ENCODE measurements around the gene DHX35. TPM values are rescaled to one million over a fixed set of nuclear protein-coding genes. Genes with fewer than 3 reads are reported as not detected.

Gene DHX35, protein sequence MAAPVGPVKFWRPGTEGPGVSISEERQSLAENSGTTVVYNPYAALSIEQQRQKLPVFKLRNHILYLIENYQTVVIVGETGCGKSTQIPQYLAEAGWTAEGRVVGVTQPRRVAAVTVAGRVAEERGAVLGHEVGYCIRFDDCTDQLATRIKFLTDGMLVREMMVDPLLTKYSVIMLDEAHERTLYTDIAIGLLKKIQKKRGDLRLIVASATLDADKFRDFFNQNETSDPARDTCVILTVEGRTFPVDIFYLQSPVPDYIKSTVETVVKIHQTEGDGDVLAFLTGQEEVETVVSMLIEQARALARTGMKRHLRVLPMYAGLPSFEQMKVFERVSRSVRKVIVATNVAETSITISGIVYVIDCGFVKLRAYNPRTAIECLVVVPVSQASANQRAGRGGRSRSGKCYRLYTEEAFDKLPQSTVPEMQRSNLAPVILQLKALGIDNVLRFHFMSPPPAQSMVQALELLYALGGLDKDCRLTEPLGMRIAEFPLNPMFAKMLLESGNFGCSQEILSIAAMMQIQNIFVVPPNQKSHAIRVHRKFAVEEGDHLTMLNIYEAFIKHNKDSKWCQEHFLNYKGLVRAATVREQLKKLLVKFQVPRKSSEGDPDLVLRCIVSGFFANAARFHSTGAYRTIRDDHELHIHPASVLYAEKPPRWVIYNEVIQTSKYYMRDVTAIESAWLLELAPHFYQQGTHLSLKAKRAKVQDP
- total RNA-seq (2021), result 15.9 and 18.1 TPM in 2 replicates
- Bru-seq, nascent RNA, result percentile 87 among the genes with signal in this experiment
- percentile 79 among the genes with signal in this experiment for BruChase-seq, experiment 1, labeled RNA remaining after a 2-hour chase
- BruChase-seq, experiment 2, labeled RNA remaining after a 6-hour chase, result percentile 67 among the genes with signal in this experiment
- long read RNA-seq, transcript DHX35-201 (22 exons, 3,325 nt), result major isoform, 12 of 34 reads
- long read RNA-seq, partial matches to known transcripts, result 4 of 34 reads
- long read RNA-seq, other reads (novel, unspliced or antisense), result 16 of 34 reads

DNA sequence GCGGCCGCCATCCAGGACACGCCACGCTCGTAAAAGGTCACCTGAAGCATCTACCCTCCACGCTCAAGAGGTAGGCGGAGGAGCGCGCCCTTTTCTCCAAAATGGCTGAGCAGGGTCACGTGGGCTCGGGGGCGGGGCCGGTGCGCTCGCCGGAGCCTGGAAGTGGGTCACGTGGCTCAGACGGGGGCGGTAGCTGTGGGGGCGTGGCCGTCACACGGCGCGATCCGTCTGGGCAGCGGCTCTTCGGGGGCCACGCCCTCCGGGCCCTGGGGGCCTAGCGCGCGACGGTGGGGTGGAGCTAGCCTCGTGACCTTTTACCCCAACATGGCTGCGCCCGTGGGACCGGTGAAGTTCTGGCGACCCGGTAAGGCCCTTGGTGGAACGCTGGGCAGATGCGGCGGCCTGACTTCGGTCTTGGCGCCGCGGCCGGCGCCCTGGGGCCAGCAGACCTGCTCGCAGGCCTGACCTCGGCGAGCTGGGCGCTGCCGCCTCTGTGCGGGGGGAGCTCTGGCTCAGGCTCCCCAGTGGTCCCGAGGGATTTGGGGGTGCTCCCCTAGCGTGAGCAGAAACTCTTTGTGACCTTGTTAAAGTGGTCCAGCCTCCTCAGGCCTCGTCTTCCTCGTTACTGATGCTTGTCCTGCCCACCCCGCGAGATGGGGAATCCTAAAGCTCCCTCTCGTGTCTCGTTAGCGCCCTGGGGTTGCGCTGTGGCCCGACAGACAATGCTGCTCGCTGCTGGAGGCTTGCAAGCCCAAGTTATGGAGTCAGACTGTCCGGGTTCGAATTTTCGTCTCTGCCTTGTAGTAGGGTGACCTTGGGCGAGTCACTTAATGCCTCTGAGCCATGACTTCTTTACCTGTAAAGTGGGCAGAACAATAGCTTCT is at the start of gene DHX35:
TSS of gene DHX35 (plus strand) at position 301 of the 884 bp plus-strand sequence. CDS start at position 325, 24 bp downstream.
- H3K27ac ChIP-seq (ENCODE audit: low read depth, low read length, poor library complexity, severe bottlenecking), result peak within 1 kb of the TSS; percentile 84
- H3K27me3 ChIP-seq (replicated peaks; ENCODE audit: insufficient read depth, low read depth, low read length, poor library complexity), result no peaks in the 10 kb centered on the region
- H3K4me3 ChIP-seq (ENCODE audit: low read depth, low read length, poor library complexity, severe bottlenecking), result peak within 1 kb of the TSS; percentile 75
- H3K36me3 ChIP-seq (ENCODE audit: insufficient read depth, low read length, poor library complexity, severe bottlenecking), result no peaks in the 10 kb centered on the region
- peak; percentile 98 for DNase-seq (ENCODE audit: low spot score)
- TF ChIP-seq EZH2 (IDR thresholded peaks at IDR 0.05; ENCODE audit: borderline replicate concordance, low read depth, low read length, poor library complexity, severe bottlenecking), result no peak
- TF ChIP-seq, protein P1, sequence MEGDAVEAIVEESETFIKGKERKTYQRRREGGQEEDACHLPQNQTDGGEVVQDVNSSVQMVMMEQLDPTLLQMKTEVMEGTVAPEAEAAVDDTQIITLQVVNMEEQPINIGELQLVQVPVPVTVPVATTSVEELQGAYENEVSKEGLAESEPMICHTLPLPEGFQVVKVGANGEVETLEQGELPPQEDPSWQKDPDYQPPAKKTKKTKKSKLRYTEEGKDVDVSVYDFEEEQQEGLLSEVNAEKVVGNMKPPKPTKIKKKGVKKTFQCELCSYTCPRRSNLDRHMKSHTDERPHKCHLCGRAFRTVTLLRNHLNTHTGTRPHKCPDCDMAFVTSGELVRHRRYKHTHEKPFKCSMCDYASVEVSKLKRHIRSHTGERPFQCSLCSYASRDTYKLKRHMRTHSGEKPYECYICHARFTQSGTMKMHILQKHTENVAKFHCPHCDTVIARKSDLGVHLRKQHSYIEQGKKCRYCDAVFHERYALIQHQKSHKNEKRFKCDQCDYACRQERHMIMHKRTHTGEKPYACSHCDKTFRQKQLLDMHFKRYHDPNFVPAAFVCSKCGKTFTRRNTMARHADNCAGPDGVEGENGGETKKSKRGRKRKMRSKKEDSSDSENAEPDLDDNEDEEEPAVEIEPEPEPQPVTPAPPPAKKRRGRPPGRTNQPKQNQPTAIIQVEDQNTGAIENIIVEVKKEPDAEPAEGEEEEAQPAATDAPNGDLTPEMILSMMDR (conservative IDR thresholded peaks at IDR 0.05; ENCODE audit: low read depth, low read length), result peak; percentile 28; the same call in 1 of the 2 replicates
- intact Hi-C loops (cut with micrococcal nuclease; ENCODE audit: unreplicated experiment), result no loop called here
- ChIA-PET CTCF (interaction anchor here (0.6 to 2.0 kb wide), 3 partner anchors 36 to 639 kb away, joined by 3 to 6 read pairs (median 4); partner anchors contain the start of gene FAM83D), POLR2A (ENCODE audit: low non-redundant PET) (interaction anchor here (0.6 to 0.7 kb wide), 3 partner anchors 46 to 1739 kb away, joined by 3 to 6 read pairs (median 4); no protein-coding TSS in a partner anchor)
- peaks cover 13% of the 10 kb centered on the region for H3K4me1 ChIP-seq (ENCODE audit: insufficient read depth, low read length, poor library complexity, severe bottlenecking)
- H3K9me3 ChIP-seq (ENCODE audit: low read depth, low read length, poor library complexity, severe bottlenecking), result no peaks in the 10 kb centered on the region
- no TSS peak for BruUV-seq (replicated peaks)

DNA sequence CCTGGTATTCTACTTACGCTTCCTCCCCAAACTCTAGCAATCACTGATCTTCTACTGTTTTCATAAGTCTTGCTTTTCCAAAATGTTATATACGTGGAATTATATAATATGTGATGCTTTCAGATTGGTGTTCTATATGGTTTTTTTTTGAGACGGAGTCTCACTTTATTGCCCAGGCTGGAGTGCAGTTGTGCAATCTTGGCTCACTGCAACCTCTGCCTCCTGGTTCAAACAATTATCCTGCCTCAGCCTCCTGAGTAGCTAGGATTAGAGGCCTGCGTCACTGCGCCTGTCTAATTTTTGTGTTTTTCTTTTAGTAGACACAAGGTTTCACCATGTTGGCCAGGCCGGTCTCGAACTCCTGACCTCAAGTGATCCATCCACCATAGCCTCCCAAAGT is 46.8 kb upstream of the DHX35 start:
- intact Hi-C loops (cut with micrococcal nuclease; ENCODE audit: unreplicated experiment), result no loop called here
- ChIA-PET POLR2A (ENCODE audit: low non-redundant PET) (no interaction called here), CTCF (no interaction called here)
- H3K36me3 ChIP-seq (ENCODE audit: insufficient read depth, low read length, poor library complexity, severe bottlenecking), result no peaks in the 10 kb centered on the region
- TF ChIP-seq EZH2 (IDR thresholded peaks at IDR 0.05; ENCODE audit: borderline replicate concordance, low read depth, low read length, poor library complexity, severe bottlenecking), result no peak
- TF ChIP-seq, protein P1 (conservative IDR thresholded peaks at IDR 0.05; ENCODE audit: low read depth, low read length), result no peak
- no peak for DNase-seq (ENCODE audit: low spot score)
- no peaks in the 10 kb centered on the region for H3K9me3 ChIP-seq (ENCODE audit: low read depth, low read length, poor library complexity, severe bottlenecking)
- no peak overlapping the region for H3K27ac ChIP-seq (ENCODE audit: low read depth, low read length, poor library complexity, severe bottlenecking)
- no TSS peak for BruUV-seq (replicated peaks)
- no peak overlapping the region for H3K4me3 ChIP-seq (ENCODE audit: low read depth, low read length, poor library complexity, severe bottlenecking)
- no peaks in the 10 kb centered on the region for H3K4me1 ChIP-seq (ENCODE audit: insufficient read depth, low read length, poor library complexity, severe bottlenecking)
- peaks cover 29% of the 10 kb centered on the region for H3K27me3 ChIP-seq (replicated peaks; ENCODE audit: insufficient read depth, low read depth, low read length, poor library complexity)

All from A673 (cell line).